Mesenteric fat pad (tissue), 1 donor: ENCODE data around the gene MAML2. TPM values are rescaled to one million over a fixed set of nuclear protein-coding genes. Genes with fewer than 3 reads are reported as not detected.

Experiments
- DNase-seq: peaks from one replicate; pipeline ENCODE4 v3.0.0-alpha.2; 2020; ENCODE audit warnings: low spot score
- total RNA-seq: library from RNA; stranded (reverse); fragmentation: NEBNext Ultra II Directional; extraction: Animal tissue kit (Norgen Biotek cat#: 25700); gene quantifications from one replicate; pipeline ENCODE4 v1.2.1, GENCODE V29; 2021
- donor health status: DM: yes; HTN: yes; CAD: no.

Gene MAML2
- total RNA-seq, 1 donor from 2014 or later, result 19.9 TPM

DNA sequence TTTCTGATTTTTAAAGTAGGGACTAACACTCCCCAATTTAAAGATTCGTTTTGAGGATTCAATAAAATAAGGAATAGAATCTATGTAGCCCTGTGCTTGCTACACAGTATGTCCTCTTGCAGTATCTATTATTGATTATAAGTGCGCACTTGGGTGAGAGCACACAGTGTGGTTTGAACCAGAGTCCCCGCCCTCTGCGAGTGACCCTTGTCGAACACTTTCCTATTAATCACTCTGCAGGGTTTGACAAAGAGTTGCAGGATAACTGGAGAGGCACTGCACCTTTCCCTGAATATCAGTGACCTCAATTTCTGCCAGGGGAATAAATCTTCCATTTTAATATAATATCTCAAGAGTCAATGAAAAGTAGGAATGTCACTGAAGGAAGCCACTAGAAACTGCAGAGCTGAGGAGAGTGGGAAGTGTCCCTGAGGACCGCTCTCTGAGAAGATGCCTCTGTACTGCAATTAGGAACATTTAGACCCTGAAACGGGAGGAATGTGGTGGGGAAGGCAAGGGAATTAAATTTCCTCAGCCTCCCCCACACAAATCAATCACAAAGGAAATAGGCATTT is 182.2 kb downstream of the MAML2 start:
- DNase-seq, result no peak

DNA sequence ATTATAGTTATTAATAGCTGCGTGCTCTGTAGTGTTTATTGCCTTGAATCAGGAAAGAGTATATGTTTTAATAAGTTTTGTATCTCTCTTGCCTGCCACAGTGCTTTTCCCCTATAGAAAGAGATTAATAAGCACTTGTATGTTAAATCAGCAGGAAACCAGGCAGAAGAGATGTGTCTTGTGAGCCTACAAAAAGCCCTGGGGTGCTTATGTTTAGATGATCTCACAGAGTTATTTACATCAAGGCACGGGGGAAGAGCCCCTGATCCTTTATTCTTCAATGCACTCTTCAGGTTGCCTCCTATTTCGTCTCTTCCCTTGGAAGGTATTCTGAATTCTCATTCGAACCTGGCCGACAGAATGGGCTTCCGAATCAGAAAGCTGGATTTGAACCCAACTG is 183.0 kb downstream of the MAML2 start:
- DNase-seq, result no peak

DNA sequence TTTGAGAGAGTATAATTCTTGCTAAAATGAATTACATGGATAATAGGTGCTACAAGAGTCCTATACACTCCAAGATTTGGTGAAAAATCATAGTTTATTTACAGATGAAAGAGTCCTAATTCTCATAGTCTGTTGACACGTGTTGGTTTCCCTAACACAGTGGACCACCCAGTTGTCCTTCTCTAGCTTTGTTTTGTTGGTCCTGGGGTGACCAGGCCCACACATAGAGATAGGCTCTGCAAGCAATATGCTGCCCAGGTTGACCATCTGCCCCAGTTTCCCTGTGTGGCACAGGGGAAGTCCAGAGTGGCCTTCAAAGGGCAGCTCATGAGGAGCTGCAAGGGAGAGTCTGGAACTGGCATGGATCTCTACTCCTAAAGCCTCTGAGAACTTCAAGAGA is 184.9 kb downstream of the MAML2 start:
- DNase-seq, result no peak

GRCh38 chr11:96157517-96157873 is 185.5 kb downstream of the MAML2 start:
- no peak for DNase-seq

- DNase-seq, result no peak
These were observed 186.6 kb downstream of the MAML2 start for GRCh38 chr11:96156379-96156722.

DNA sequence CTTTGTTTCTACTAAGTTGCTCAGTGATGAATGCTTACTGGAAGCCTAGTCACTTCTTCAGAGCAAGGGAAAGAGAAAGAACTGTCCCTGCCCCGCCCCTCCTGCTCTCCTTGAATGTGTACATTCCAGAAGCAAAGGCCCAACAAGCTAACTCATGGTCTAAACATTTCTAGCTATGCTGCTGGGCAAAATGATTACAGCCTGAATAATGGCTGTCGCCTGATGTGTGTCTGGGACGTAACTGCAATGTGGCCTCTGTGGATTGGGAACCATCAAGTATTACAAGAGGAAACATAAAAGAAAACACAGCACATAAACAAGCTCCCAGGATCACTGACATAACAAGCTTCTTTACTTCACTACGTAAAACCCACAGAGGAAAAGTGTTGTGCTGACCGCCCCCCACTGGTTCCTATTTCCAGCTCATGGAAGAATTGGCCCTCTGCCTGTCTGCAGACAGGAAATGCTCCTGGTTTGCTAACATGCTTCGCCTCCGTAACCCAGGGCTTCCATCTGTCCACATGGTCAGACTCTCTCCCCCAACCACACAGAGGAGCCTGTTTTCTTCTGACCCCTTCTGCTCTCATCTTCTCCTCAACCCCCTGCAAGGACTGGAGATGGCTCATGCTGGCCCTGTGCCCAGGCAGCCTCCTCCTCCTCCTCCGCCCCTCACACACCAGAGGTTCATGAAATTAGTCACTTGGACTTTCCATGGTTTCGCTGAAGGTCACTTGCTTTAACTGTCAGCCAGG is 187.2 kb downstream of the MAML2 start:
- peak; percentile 91 for DNase-seq

- DNase-seq, result no peak
These were observed 188.0 kb downstream of the MAML2 start for GRCh38 chr11:96154802-96155520.

- DNase-seq, result no peak
These were observed 190.4 kb downstream of the MAML2 start for GRCh38 chr11:96152623-96153022.

- no peak for DNase-seq
These were observed 191.5 kb downstream of the MAML2 start for GRCh38 chr11:96151501-96151900.

GRCh38 chr11:96150609-96151008 is 192.4 kb downstream of the MAML2 start:
- no peak for DNase-seq

- DNase-seq, result no peak
These were observed 193.0 kb downstream of the MAML2 start for GRCh38 chr11:96149743-96150555.

DNA sequence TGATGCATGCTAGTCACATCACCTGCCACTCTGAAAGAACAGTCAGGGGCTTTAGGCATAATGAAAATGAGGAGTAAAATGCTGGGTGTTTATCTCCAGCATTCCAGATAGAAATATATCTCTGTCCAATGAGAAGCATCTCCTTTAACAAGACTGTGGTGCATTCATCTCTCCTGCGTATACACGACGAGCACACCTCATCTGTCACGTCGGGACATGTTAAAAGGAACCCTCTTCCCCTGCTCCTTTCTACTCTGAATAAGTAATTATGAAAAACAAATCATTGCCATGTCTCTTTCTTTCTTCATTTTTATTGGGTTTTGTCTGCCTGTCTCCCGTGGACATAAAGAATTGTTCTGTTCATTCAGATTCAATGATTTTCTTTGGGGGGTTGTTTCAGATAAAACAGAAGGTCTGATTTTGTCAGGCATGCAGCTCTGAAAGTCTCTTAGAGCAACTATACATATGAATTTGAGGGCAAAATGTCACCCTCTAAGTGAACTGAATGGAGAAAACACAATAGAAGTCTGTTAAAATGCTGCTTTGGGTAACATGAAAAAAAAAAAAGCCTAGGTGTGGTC is 195.0 kb downstream of the MAML2 start:
- no peak for DNase-seq

DNA sequence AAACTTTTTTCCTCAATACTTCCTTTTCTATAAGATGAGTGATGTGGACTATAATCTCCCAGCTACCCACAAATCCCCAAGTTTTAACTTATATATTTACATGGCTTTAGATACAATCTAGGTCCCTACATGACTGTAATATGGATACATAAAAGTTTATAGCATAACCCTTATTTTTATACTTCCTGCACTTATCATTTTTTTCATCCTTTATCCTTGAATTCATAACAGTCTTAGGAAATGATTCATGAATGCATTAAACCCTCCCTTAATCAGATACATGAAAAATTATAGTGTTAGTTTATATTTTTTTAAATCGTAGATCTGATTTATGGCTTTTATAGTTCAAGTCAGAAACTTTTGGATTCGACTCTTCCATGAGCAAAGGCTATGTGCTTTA is 195.8 kb downstream of the MAML2 start:
- no peak for DNase-seq

- no peak for DNase-seq
These were observed 196.2 kb downstream of the MAML2 start for GRCh38 chr11:96146765-96147164.

DNA sequence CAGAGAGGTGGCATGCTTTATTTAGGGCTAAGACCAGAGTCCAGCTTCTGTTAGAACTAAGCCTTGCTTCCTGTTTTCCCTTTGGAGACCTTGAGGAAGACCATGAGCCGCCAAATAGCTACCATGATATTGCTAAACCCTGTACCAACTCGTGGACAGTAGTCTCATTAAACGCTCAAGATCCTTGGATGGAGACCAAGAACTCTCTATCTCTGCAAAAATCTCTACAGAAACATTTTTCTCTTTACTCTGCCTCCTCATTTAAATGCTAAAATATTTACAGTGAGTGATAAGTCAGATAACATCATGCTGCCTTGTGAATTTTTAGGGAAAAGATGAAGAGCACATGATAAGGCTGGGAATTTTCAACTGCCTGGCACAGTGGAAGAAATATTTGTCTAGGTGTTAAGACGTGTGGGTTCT is 197.8 kb downstream of the MAML2 start:
- DNase-seq, result no peak

DNA sequence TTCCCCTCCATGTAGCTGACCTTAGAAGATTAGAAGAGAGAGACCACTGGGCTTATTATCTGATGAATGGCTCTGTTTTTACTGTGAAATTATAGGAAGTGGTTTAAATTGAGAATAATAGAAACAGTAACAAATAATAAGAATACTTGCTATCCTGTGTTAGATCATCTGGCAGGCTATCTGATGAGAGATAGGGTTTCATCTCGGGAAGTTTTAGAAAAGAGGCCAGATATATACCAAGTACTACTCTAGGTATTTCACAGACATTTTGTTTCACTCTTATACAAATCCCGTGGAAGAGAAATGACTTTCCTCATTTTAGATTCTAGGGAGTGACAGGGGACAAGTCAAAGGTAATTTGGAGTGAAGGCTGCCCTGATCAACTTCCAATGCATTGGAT is 198.4 kb downstream of the MAML2 start:
- no peak for DNase-seq

DNA sequence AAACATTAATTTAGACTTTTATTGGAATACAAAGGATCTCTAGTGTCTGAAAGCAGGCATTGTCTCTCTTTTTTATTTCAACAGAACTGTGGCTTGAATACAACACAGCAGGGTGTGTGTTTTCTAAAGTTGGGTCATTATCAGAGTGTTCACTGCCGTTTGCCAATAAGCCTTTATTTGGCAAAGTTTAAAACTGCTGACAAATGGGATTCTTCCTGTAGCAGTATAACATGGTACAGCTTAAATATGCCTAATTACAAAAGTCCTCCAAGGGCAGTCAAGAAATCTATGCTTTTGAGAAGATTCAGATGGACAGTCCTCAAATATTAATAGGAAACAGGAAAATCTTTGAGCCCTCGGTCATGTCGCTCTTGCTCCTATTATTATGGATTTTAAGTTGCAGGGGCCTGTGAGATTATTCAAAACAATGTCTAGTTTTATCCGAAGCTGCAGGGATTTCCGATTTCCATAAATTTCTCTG is 199.9 kb downstream of the MAML2 start:
- no peak for DNase-seq

- DNase-seq, result no peak
These were observed 201.4 kb downstream of the MAML2 start for GRCh38 chr11:96141626-96142025.

DNA sequence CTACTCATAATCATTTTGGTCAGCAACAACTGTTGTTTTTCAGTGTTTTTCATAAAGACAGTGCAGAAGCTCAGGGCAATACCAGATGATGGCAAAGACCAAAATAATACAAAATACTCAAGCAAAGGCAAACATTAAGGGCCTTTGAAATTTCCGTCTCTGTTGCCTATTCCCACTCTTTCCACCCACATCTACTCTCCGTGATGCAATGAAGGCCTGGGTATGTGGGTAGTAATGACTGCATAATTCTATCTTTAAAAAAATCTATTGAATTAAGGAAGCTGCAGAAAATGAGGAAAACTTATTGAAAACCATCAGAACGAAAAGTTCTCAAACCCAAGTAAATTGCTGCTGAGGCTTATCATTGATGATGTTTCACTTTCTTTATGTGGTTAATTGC is 203.3 kb downstream of the MAML2 start:
- DNase-seq, result no peak

GRCh38 chr11:96137373-96137772 is 205.6 kb downstream of the MAML2 start:
- no peak for DNase-seq

- no peak for DNase-seq
These were observed 206.2 kb downstream of the MAML2 start for GRCh38 chr11:96136613-96137298.
